Ureter (tissue), 1 donor: ENCODE results near the gene LHFPL2. TPM values are rescaled to one million over a fixed set of nuclear protein-coding genes. Genes with fewer than 3 reads are reported as not detected.
"Not testable (repeated sequence)": the region's sequence is repeated elsewhere in the genome, so short reads cannot be mapped to it uniquely, and the experiment has no call there.

Experiments used
- DNase-seq: peaks from one replicate; pipeline ENCODE4 v3.0.0-alpha.2; 2020; ENCODE audit warnings: low spot score
- total RNA-seq: library from RNA; stranded (reverse); gene quantifications from one replicate; pipeline ENCODE4 v1.2.4, GENCODE V29; 2023
- donor health status: DM: yes; HTN: yes; CAD: no.

The LHFPL2 gene
- total RNA-seq, 1 donor from 2014 or later = 33.3 TPM

GRCh38 chr5:78620119-78620518 is 28.5 kb downstream of the LHFPL2 start:
- DNase-seq = not testable (repeated sequence)

GRCh38 chr5:78618303-78618702 is 30.3 kb downstream of the LHFPL2 start:
- no peak for DNase-seq

- DNase-seq = no peak
Observed at GRCh38 chr5:78615697-78616096, 32.9 kb downstream of the LHFPL2 start.

- DNase-seq = no peak
Observed at GRCh38 chr5:78614816-78615215, 33.8 kb downstream of the LHFPL2 start.

- DNase-seq = no peak
Observed at GRCh38 chr5:78613756-78614155, 34.8 kb downstream of the LHFPL2 start.

GRCh38 chr5:78613151-78613533 is 35.4 kb downstream of the LHFPL2 start:
- DNase-seq = no peak

GRCh38 chr5:78612227-78613150 is 36.1 kb downstream of the LHFPL2 start:
- DNase-seq = no peak

- no peak for DNase-seq
Observed at GRCh38 chr5:78611126-78611605, 37.4 kb downstream of the LHFPL2 start.

GRCh38 chr5:78610636-78611035 is 37.9 kb downstream of the LHFPL2 start:
- no peak for DNase-seq

- DNase-seq = no peak
Observed at GRCh38 chr5:78610163-78610583, 38.4 kb downstream of the LHFPL2 start.

- DNase-seq = no peak
Observed at GRCh38 chr5:78607864-78608263, 40.7 kb downstream of the LHFPL2 start.

- no peak for DNase-seq
Observed at GRCh38 chr5:78606241-78606640, 42.3 kb downstream of the LHFPL2 start.

GRCh38 chr5:78605611-78606010 is 43.0 kb downstream of the LHFPL2 start:
- DNase-seq = no peak

GRCh38 chr5:78604689-78605285 is 43.8 kb downstream of the LHFPL2 start:
- no peak for DNase-seq

GRCh38 chr5:78603636-78604175 is 44.9 kb downstream of the LHFPL2 start:
- no peak for DNase-seq

GRCh38 chr5:78602400-78602799 is 46.2 kb downstream of the LHFPL2 start:
- no peak for DNase-seq

- no peak for DNase-seq
Observed at GRCh38 chr5:78601559-78602314, 46.8 kb downstream of the LHFPL2 start.

GRCh38 chr5:78600687-78601414 is 47.7 kb downstream of the LHFPL2 start:
- DNase-seq = no peak

GRCh38 chr5:78598973-78599372 is 49.6 kb downstream of the LHFPL2 start:
- no peak for DNase-seq

GRCh38 chr5:78597974-78598371 is 50.6 kb downstream of the LHFPL2 start:
- no peak for DNase-seq
